Neutrophil (primary cell): ENCODE data around the gene HIPK1.

Experiments
- H3K27ac ChIP-seq: fragments of 200-600 bp; sonication (generic); 2 replicates; pipeline ENCODE4 v1.5.1; 2016; ENCODE audit warnings: mild to moderate bottlenecking, moderate library complexity
- H3K27me3 ChIP-seq: fragments of 200-600 bp; sonication (generic); 2 replicates; pipeline ENCODE4 v1.6.0; 2016; ENCODE audit warnings: mild to moderate bottlenecking
- H3K36me3 ChIP-seq: fragments of 200-600 bp; sonication (generic); 2 replicates; pipeline ENCODE4 v1.5.1; 2017
- H3K4me1 ChIP-seq, 2 experiments: fragments of 200-600 bp in 1 of 2; sonication (generic) in 1 of 2; 1 replicate in 1 of 2; 2 replicates in 1 of 2; pipeline versions ENCODE4 v1.5.1 to v1.6.1; 2013 to 2016; ENCODE audit warnings: low read depth in 1 of 2, low read length in 1 of 2, mild to moderate bottlenecking in 1 of 2, moderate library complexity in 1 of 2; ENCODE audit not compliant: control insufficient read depth in 1 of 2, insufficient read depth in 1 of 2
- H3K4me3 ChIP-seq, 2 experiments: fragments of 200-600 bp in 1 of 2; sonication (generic) in 1 of 2; 1 replicate in 1 of 2; 2 replicates in 1 of 2; pipeline ENCODE4 v1.5.1; 2013 to 2016; ENCODE audit warnings: low read depth in 1 of 2, low read length in 1 of 2, mild to moderate bottlenecking in 1 of 2, moderate library complexity in 1 of 2
- H3K9me3 ChIP-seq: fragments of 200-600 bp; sonication (generic); 2 replicates; pipeline ENCODE4 v1.5.1; 2016
- CTCF ChIP-seq: fragments of 200-600 bp; sonication (generic); IDR thresholded peaks from 2 replicates; pipeline ENCODE4 v1.5.1; 2016; ENCODE audit warnings: antibody characterized with exemption

The HIPK1 gene

GRCh38 chr1:113904674-113905434 is 24.3 kb upstream of the HIPK1 start, which contains the start of the genes AP4B1 and DCLRE1B:
TSS of gene AP4B1 (minus strand) at chr1:113904799. CDS start at chr1:113904717, 82 bp downstream.
TSS of gene DCLRE1B (plus strand) at chr1:113905326. CDS start at chr1:113905587, 261 bp downstream.
- peak; percentile 91 for TF ChIP-seq CTCF
- Histone ChIP-seq H3K4me3 (peak within 1 kb of the TSS; percentile 70 to 83), H3K27ac (peak within 1 kb of the TSS; percentile 93), H3K27me3 (no peaks in the 10 kb centered on the region), H3K36me3 (no peaks in the 10 kb centered on the region), H3K9me3 (no peaks in the 10 kb centered on the region), H3K4me1 (peaks cover 71% of the 10 kb centered on the region in 2 experiments)

DNA sequence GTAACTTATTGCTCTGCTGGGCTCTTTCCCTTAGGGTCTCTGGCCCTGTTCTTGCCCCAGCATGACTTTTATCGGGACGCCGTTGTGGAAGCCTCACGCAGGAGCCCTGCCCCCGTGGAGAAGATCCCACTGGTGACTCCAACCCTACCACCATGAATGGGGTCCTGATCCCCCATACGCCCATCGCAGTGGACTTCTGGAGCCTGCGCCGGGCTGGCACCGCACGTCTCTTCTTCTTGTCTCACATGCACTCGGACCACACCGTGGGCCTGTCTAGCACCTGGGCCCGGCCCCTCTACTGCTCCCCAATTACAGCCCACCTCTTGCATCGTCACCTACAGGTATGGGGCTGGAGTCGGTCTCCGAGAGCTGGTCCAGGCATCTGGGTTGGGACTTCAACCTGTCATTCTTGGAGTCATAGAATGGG is 23.7 kb upstream of the HIPK1 start:
- no peaks in the 10 kb centered on the region for H3K9me3 ChIP-seq
- TF ChIP-seq CTCF, result no peak
- H3K27me3 ChIP-seq, result no peaks in the 10 kb centered on the region
- H3K4me3 ChIP-seq, result peak overlapping the region; percentile 70 to 83
- no peaks in the 10 kb centered on the region for H3K36me3 ChIP-seq
- H3K4me1 ChIP-seq, result peaks cover 68 to 72% of the 10 kb centered on the region in 2 experiments
- H3K27ac ChIP-seq, result peak overlapping the region; percentile 93

GRCh38 chr1:113912594-113913311 is 16.4 kb upstream of the HIPK1 start:
- Histone ChIP-seq H3K27me3 (no peaks in the 10 kb centered on the region), H3K9me3 (no peaks in the 10 kb centered on the region), H3K27ac (no peak overlapping the region), H3K4me1 (peaks cover 15 to 21% of the 10 kb centered on the region in 2 experiments), H3K4me3 (no peak overlapping the region), H3K36me3 (peaks cover 16% of the 10 kb centered on the region)
- TF ChIP-seq CTCF, result no peak

DNA sequence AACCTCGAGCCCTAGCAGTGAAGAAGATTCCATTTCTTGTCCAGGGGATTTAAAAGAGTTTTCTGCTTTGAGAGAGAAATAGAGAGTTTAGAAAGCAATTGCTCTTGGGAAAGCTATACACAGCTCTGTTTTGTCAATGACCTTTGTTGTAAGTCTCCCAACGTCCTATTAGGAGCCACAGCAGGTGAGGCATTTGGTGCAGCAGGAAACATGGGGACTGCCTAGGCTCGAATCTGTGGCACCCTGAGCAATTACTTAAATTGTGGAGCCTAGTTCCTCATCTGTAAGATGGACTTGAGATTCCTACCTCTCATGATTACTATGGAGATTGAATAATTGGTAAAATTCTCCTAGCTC is 15.8 kb upstream of the HIPK1 start:
- Histone ChIP-seq H3K36me3 (peaks cover 16% of the 10 kb centered on the region), H3K27ac (no peak overlapping the region), H3K4me1 (peaks cover 15 to 23% of the 10 kb centered on the region in 2 experiments), H3K27me3 (no peaks in the 10 kb centered on the region), H3K4me3 (no peak overlapping the region), H3K9me3 (no peaks in the 10 kb centered on the region)
- no peak for TF ChIP-seq CTCF

- no peaks in the 10 kb centered on the region for H3K9me3 ChIP-seq
- H3K36me3 ChIP-seq, result peaks cover 16% of the 10 kb centered on the region
- H3K4me1 ChIP-seq, result peaks cover 10 to 15% of the 10 kb centered on the region in 2 experiments
- no peak for TF ChIP-seq CTCF
- H3K27me3 ChIP-seq, result no peaks in the 10 kb centered on the region
- no peak overlapping the region for H3K4me3 ChIP-seq
- no peak overlapping the region for H3K27ac ChIP-seq
Measured at GRCh38 chr1:113913887-113914664, 15.0 kb upstream of the HIPK1 start.
